Liver (tissue), 9 donors: Measurements from ENCODE around the gene PLAC8L1. TPM values are rescaled to one million over a fixed set of nuclear protein-coding genes. Genes with fewer than 3 reads are reported as not detected.

ENCODE experiments used
- DNase-seq: peaks from one replicate; pipeline ENCODE4 v3.0.0-alpha.2; 2017; ENCODE audit warnings: low spot score
- H3K27ac ChIP-seq, 2 donors: one replicate each; pipeline ENCODE4 v1.7.0; 2013; ENCODE audit warnings: inconsistent platforms in 2 of 2, low read length in 2 of 2, control low read depth in 1 of 2, low read depth in 1 of 2, mild to moderate bottlenecking in 1 of 2
- H3K27me3 ChIP-seq, 4 donors: one replicate each; pipeline versions ENCODE4 v1.6.1 to v1.7.0; 2013; ENCODE audit warnings: low read length in 3 of 4, inconsistent platforms in 1 of 4, mild to moderate bottlenecking in 1 of 4, moderate library complexity in 1 of 4; ENCODE audit not compliant: control insufficient read depth in 4 of 4, insufficient read depth in 4 of 4
- H3K36me3 ChIP-seq, 4 donors: one replicate each; pipeline versions ENCODE4 v1.6.1 to v1.7.0; 2013; ENCODE audit warnings: low read length in 3 of 4, mild to moderate bottlenecking in 3 of 4, low read depth in 1 of 4, moderate library complexity in 1 of 4; ENCODE audit not compliant: control insufficient read depth in 4 of 4, insufficient read depth in 3 of 4
- H3K4me1 ChIP-seq, 4 donors: one replicate each; pipeline versions ENCODE4 v1.6.1 to v1.7.0; 2013; ENCODE audit warnings: low read length in 3 of 4, mild to moderate bottlenecking in 3 of 4, moderate library complexity in 1 of 4; ENCODE audit not compliant: control insufficient read depth in 4 of 4, insufficient read depth in 4 of 4
- H3K4me3 ChIP-seq, 3 donors: one replicate each; pipeline versions ENCODE4 v1.6.1 to v1.7.0; 2013; ENCODE audit warnings: low read length in 3 of 3, control low read depth in 1 of 3, low read depth in 1 of 3, mild to moderate bottlenecking in 1 of 3
- H3K9ac ChIP-seq, 2 donors: one replicate each; pipeline ENCODE4 v1.7.0; 2013; ENCODE audit warnings: low read length in 2 of 2, mild to moderate bottlenecking in 2 of 2, moderate library complexity in 2 of 2, control low read depth in 1 of 2, low read depth in 1 of 2
- H3K9me3 ChIP-seq, 4 donors: one replicate each; pipeline versions ENCODE4 v1.6.1 to v1.7.0; 2013; ENCODE audit warnings: low read length in 3 of 4; ENCODE audit not compliant: control insufficient read depth in 4 of 4
- CTCF ChIP-seq: fragments of 150-350 bp; IDR thresholded peaks from 2 replicates; pipeline ENCODE4 v1.5.1; 2017; ENCODE audit warnings: improper control_type of control experiment, low read depth, low read length; ENCODE audit not compliant: missing input control
- EGR1 ChIP-seq, 2 donors: IDR thresholded peaks; 2 replicates each; pipeline ENCODE4 v1.6.1; 2016 to 2018; ENCODE audit warnings: antibody characterized with exemption in 2 of 2, low read depth in 2 of 2
- FOXA2 ChIP-seq: IDR thresholded peaks from 2 replicates; pipeline ENCODE4 v1.6.1; 2016; ENCODE audit warnings: antibody characterized with exemption
- GABPA ChIP-seq, 2 donors: IDR thresholded peaks in 1 of 2; conservative IDR thresholded peaks in 1 of 2; 2 replicates each; pipeline ENCODE4 v1.6.1; 2016; ENCODE audit warnings: antibody characterized with exemption in 2 of 2, mild to moderate bottlenecking in 1 of 2, moderate library complexity in 1 of 2
- HNF4A ChIP-seq, 2 donors: conservative IDR thresholded peaks; 2 replicates each; pipeline ENCODE4 v1.6.1; 2016; ENCODE audit warnings: antibody characterized with exemption in 2 of 2, mild to moderate bottlenecking in 2 of 2
- HNF4G ChIP-seq: IDR thresholded peaks from 2 replicates; pipeline ENCODE4 v1.6.1; 2016; ENCODE audit warnings: antibody characterized with exemption
- JUND ChIP-seq, 2 donors: IDR thresholded peaks; 2 replicates each; pipeline ENCODE4 v1.6.1; 2016; ENCODE audit warnings: antibody characterized with exemption in 2 of 2
- MAX ChIP-seq: IDR thresholded peaks from 2 replicates; pipeline ENCODE4 v1.6.1; 2016; ENCODE audit warnings: antibody characterized with exemption
- NR2F2 ChIP-seq: IDR thresholded peaks from 2 replicates; pipeline ENCODE4 v1.6.1; 2016; ENCODE audit warnings: antibody characterized with exemption
- RAD21 ChIP-seq, 2 donors: IDR thresholded peaks; 2 replicates each; pipeline ENCODE4 v1.6.1; 2016; ENCODE audit warnings: antibody characterized with exemption in 2 of 2, mild to moderate bottlenecking in 2 of 2
- REST ChIP-seq: IDR thresholded peaks from 2 replicates; pipeline ENCODE4 v1.6.1; 2016; ENCODE audit warnings: antibody characterized with exemption, mild to moderate bottlenecking
- SP1 ChIP-seq: IDR thresholded peaks from 2 replicates; pipeline ENCODE4 v1.6.1; 2018; ENCODE audit warnings: antibody characterized with exemption, mild to moderate bottlenecking
- TAF1 ChIP-seq: conservative IDR thresholded peaks from 2 replicates; pipeline ENCODE4 v1.6.1; 2016; ENCODE audit warnings: antibody characterized with exemption, mild to moderate bottlenecking
- WGBS: extraction: QIAGEN DNeasy Blood & Tissue Kit; methylation state at CpG from one replicate; pipeline ENCODE4 v1.1.7; 2013; 5-methylcytosine and 5-hydroxymethylcytosine counted together
- polyA plus RNA-seq, 2 donors: library from polyadenylated mRNA; stranded (reverse) in 1 of 2; unstranded in 1 of 2; fragments of 200-250 nt in 1 of 2; fragments of >200 nt in 1 of 2; fragmentation: Nextera tagmentation in 1 of 2; extraction: Ambion mirVana in 1 of 2; gene quantifications; one replicate each; pipeline versions ENCODE4 v1.2.1 to v1.2.3, GENCODE V29; 2013 to 2015
- total RNA-seq, 2 donors: library from RNA; depleted of rRNA; stranded (reverse); fragments of >200 nt; gene quantifications; one replicate each; pipeline ENCODE4 v1.2.3, GENCODE V29; 2014
- donor health status: healthy.
- donor health status: healthy.
- donor health status: healthy.
- donor health status: healthy.
- donor health status: healthy.

The PLAC8L1 gene
- total and polyA plus RNA-seq, 4 donors = 0.28 TPM; not detected in 3

GRCh38 chr5:146070746-146071145 lies 34.6 kb downstream of the PLAC8L1 start:
- Histone ChIP-seq H3K9me3 (no peaks in the 10 kb centered on the region), H3K4me3 (no peak overlapping the region), H3K27me3 (no peaks in the 10 kb centered on the region), H3K4me1 (no peaks in the 10 kb centered on the region), H3K27ac (no peak overlapping the region), H3K9ac (no peak overlapping the region), H3K36me3 (peaks cover 0 to 3% (median 0%) of the 10 kb centered on the region in 4 donors)
- DNase-seq = no peak
- WGBS = 76% methylated on average over 3 of the region's 3 CpGs
- TF ChIP-seq JUND (IDR thresholded peaks at IDR 0.05) (no peak), SP1 (no peak), GABPA (IDR thresholded peaks at IDR 0.05 in 1 of 2, conservative IDR thresholded peaks at IDR 0.05 in 1 of 2) (no peak), EGR1 (IDR thresholded peaks at IDR 0.05; ENCODE audit: low read depth in 2 of 2) (no peak), HNF4A (conservative IDR thresholded peaks at IDR 0.05) (no peak), HNF4G (no peak), REST (no peak), NR2F2 (no peak), RAD21 (IDR thresholded peaks at IDR 0.05) (no peak), MAX (no peak), TAF1 (no peak)

DNA sequence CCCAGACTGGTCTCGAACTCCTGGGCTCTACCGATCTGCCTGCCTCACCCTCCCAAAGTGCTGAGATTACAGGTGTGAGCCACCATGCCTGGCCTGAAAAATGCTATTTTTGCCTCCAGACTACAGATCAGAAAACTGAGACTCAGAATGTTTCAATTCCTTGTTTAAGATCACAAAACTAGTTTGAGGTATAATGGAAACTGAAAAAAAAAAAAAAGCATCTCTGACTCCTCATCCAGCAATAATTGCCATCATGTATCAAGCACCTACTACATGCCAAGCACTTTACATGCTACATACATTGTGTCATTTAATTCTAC lies 35.6 kb downstream of the PLAC8L1 start:
- Histone ChIP-seq H3K27ac (no peak overlapping the region), H3K9ac (no peak overlapping the region), H3K36me3 (peaks cover 0 to 3% (median 0%) of the 10 kb centered on the region in 4 donors), H3K4me1 (no peaks in the 10 kb centered on the region), H3K9me3 (no peaks in the 10 kb centered on the region), H3K27me3 (no peaks in the 10 kb centered on the region), H3K4me3 (no peak overlapping the region)
- TF ChIP-seq RAD21 (IDR thresholded peaks at IDR 0.05) (no peak), TAF1 (no peak), FOXA2 (no peak), CTCF (no peak)
- 97% methylated on average over 2 of the region's 2 CpGs for WGBS
- no peak for DNase-seq
